ENCODE measurements around the gene SYNGR3. TPM values are rescaled to one million over a fixed set of nuclear protein-coding genes. Genes with fewer than 3 reads are reported as not detected.

SYNGR3 gene
- 1.1 and 1.9 TPM in 2 replicates for total RNA-seq

GRCh38 chr16:1989209-1990100 lies at the start of gene SYNGR3:
SYNGR3 (plus strand) TSS chr16:1989970; CDS start chr16:1990103, 133 bp downstream.

GRCh38 chr16:1942810-1943726 lies 46.7 kb upstream of the SYNGR3 start, which contains the start of gene MSRB1:
MSRB1 (minus strand) TSS chr16:1943199; CDS start chr16:1943156, 43 bp downstream.

GRCh38 chr16:1959269-1960039 lies 30.3 kb upstream of the SYNGR3 start, which contains the start of gene NDUFB10:
NDUFB10 (plus strand) TSS chr16:1959538; CDS start chr16:1959625, 87 bp downstream.

GRCh38 chr16:1964506-1965395 lies 25.0 kb upstream of the SYNGR3 start, which contains the start of gene RPS2:
RPS2 (minus strand) TSS chr16:1964826; CDS start chr16:1964625, 201 bp downstream.

GRCh38 chr16:1966460-1966859 lies 23.3 kb upstream of the SYNGR3 start, which contains the start of gene RNF151:
RNF151 (plus strand) TSS chr16:1966856; CDS start chr16:1966882, 26 bp downstream.

GRCh38 chr16:1971796-1972489 lies 17.8 kb upstream of the SYNGR3 start, which contains the start of gene TBL3:
TBL3 (plus strand) TSS chr16:1972053; CDS start chr16:1972165, 112 bp downstream.

GRCh38 chr16:1981398-1981836 lies 8.4 kb upstream of the SYNGR3 start, which contains the start of gene NOXO1:
NOXO1 (minus strand) TSS chr16:1981469; CDS start chr16:1981179, 290 bp downstream.

GRCh38 chr16:1983544-1984346 lies 6.0 kb upstream of the SYNGR3 start, which contains the start of gene GFER:
GFER (plus strand) TSS chr16:1984193; CDS start chr16:1984219, 26 bp downstream.

GRCh38 chr16:2009791-2010510 lies 20.2 kb downstream of the SYNGR3 start, which contains the start of gene ZNF598:
ZNF598 (minus strand) TSS chr16:2009821.

GRCh38 chr16:2019518-2019920 lies 29.7 kb downstream of the SYNGR3 start, which contains the start of gene NPW:
NPW (plus strand) TSS chr16:2019785.

GRCh38 chr16:2026461-2027023 lies 36.8 kb downstream of the SYNGR3 start, which contains the start of gene NHERF2:
NHERF2 (plus strand) TSS chr16:2026902; CDS start chr16:2027006, 104 bp downstream.

Small RNA genes within 50 kb of the gene (small RNA-seq; reads per million reads assigned to genes)
- gene AC005363.2 (not detected), gene RN7SL219P (not detected), gene SNORA10 (not detected), gene SNORA64 (not detected)

Other genes starting within 250 kb of the SYNGR3 start
- 35.1 and 37.2 TPM in 2 replicates for gene NME3, start 218.4 kb upstream of the SYNGR3 start, total RNA-seq
- 15.7 and 15.9 TPM in 2 replicates for gene EME2, start 217.2 kb upstream of the SYNGR3 start, total RNA-seq
- gene MRPS34, start 216.8 kb upstream of the SYNGR3 start, total RNA-seq = 36.1 and 37.0 TPM in 2 replicates
- gene SPSB3, start 207.4 kb upstream of the SYNGR3 start, total RNA-seq = 28.1 and 30.4 TPM in 2 replicates
- 50.3 and 67.8 TPM in 2 replicates for gene NUBP2, start 207.0 kb upstream of the SYNGR3 start, total RNA-seq
- gene IGFALS, start 196.3 kb upstream of the SYNGR3 start, total RNA-seq = 0.16 and 0.24 TPM in 2 replicates
- 12.8 and 17.2 TPM in 2 replicates for gene HAGH, start 163.1 kb upstream of the SYNGR3 start, total RNA-seq
- 34.7 and 37.8 TPM in 2 replicates for gene FAHD1, start 162.8 kb upstream of the SYNGR3 start, total RNA-seq
- 0.61 and 1.1 TPM in 2 replicates for gene MEIOB, start 117.8 kb upstream of the SYNGR3 start, total RNA-seq
- gene HS3ST6, start 71.6 kb upstream of the SYNGR3 start, total RNA-seq = 0.16 TPM in 1 of 2 replicates, not detected in the other
- gene MSRB1, start 46.8 kb upstream of the SYNGR3 start, total RNA-seq = 15.3 and 24.9 TPM in 2 replicates
- gene RPL3L, start 35.3 kb upstream of the SYNGR3 start, total RNA-seq = not detected in 2 replicates
- gene NDUFB10, start 30.4 kb upstream of the SYNGR3 start, total RNA-seq = 63.9 and 89.5 TPM in 2 replicates
- gene RPS2, start 25.1 kb upstream of the SYNGR3 start, total RNA-seq = 1,254 and 1,380 TPM in 2 replicates
- gene RNF151, start 23.1 kb upstream of the SYNGR3 start, total RNA-seq = not detected in 2 replicates
- 23.9 and 26.9 TPM in 2 replicates for gene TBL3, start 17.9 kb upstream of the SYNGR3 start, total RNA-seq
- gene NOXO1, start 8.5 kb upstream of the SYNGR3 start, total RNA-seq = 0.12 TPM in 1 of 2 replicates, not detected in the other
- gene GFER, start 5.8 kb upstream of the SYNGR3 start, total RNA-seq = 10.7 and 11.4 TPM in 2 replicates
- 30.1 and 30.8 TPM in 2 replicates for gene ZNF598, start 19.9 kb downstream of the SYNGR3 start, total RNA-seq
- gene NPW, start 29.8 kb downstream of the SYNGR3 start, total RNA-seq = not detected in 2 replicates
- gene NHERF2, start 36.9 kb downstream of the SYNGR3 start, total RNA-seq = 33.9 and 35.0 TPM in 2 replicates
- gene NTHL1, start 57.9 kb downstream of the SYNGR3 start, total RNA-seq = 23.6 and 24.7 TPM in 2 replicates
- gene TSC2, start 58.0 kb downstream of the SYNGR3 start, total RNA-seq = 73.8 and 84.7 TPM in 2 replicates
- gene PKD1, start 145.9 kb downstream of the SYNGR3 start, total RNA-seq = 179 and 232 TPM in 2 replicates
- gene RAB26, start 158.7 kb downstream of the SYNGR3 start, total RNA-seq = 0.61 and 0.97 TPM in 2 replicates
- 60.2 and 78.9 TPM in 2 replicates for gene TRAF7, start 165.8 kb downstream of the SYNGR3 start, total RNA-seq
- gene CASKIN1, start 206.6 kb downstream of the SYNGR3 start, total RNA-seq = 0.12 and 0.16 TPM in 2 replicates
- gene MLST8, start 215.5 kb downstream of the SYNGR3 start, total RNA-seq = 38.0 and 41.0 TPM in 2 replicates
- 0.65 and 1.1 TPM in 2 replicates for gene BRICD5, start 220.9 kb downstream of the SYNGR3 start, total RNA-seq
- 9.9 and 12.4 TPM in 2 replicates for gene PGP, start 224.9 kb downstream of the SYNGR3 start, total RNA-seq
- gene E4F1, start 233.6 kb downstream of the SYNGR3 start, total RNA-seq = 27.2 and 33.3 TPM in 2 replicates
- 0.85 and 0.97 TPM in 2 replicates for gene DNASE1L2, start 246.5 kb downstream of the SYNGR3 start, total RNA-seq

All from hair follicle dermal papilla cell (primary cell).